HPDE6-E6E7 (cell line): ENCODE results near the gene POU2F1.

Source experiments
- DNase-seq: peaks from one replicate; pipeline ENCODE4 v3.0.0; 2011; ENCODE audit warnings: missing footprints; ENCODE audit errors: extremely low spot score

POU2F1 gene

GRCh38 chr1:167272369-167272957 lies 51.8 kb downstream of the POU2F1 start:
- DNase-seq: no peak

GRCh38 chr1:167273027-167273800 lies 52.5 kb downstream of the POU2F1 start:
- no peak for DNase-seq

- no peak for DNase-seq
Observed at GRCh38 chr1:167274061-167274460, 53.4 kb downstream of the POU2F1 start.

- DNase-seq: no peak
Observed at GRCh38 chr1:167276969-167277368, 56.3 kb downstream of the POU2F1 start.

- DNase-seq: no peak
Observed at GRCh38 chr1:167278497-167278896, 57.8 kb downstream of the POU2F1 start.

- no peak for DNase-seq
Observed at GRCh38 chr1:167280912-167281311, 60.2 kb downstream of the POU2F1 start.

GRCh38 chr1:167288390-167289074 lies 67.8 kb downstream of the POU2F1 start:
- no peak for DNase-seq

GRCh38 chr1:167289075-167289442 lies 68.4 kb downstream of the POU2F1 start:
- no peak for DNase-seq

- DNase-seq: no peak
Observed at GRCh38 chr1:167289966-167290365, 69.3 kb downstream of the POU2F1 start.

GRCh38 chr1:167291539-167292185 lies 71.0 kb downstream of the POU2F1 start:
- DNase-seq: no peak

- no peak for DNase-seq
Observed at GRCh38 chr1:167292216-167292615, 71.5 kb downstream of the POU2F1 start.

- DNase-seq: no peak
Observed at GRCh38 chr1:167293057-167293456, 72.4 kb downstream of the POU2F1 start.

GRCh38 chr1:167294528-167294927 lies 73.8 kb downstream of the POU2F1 start:
- no peak for DNase-seq

GRCh38 chr1:167297222-167298214 lies 76.8 kb downstream of the POU2F1 start:
- DNase-seq: no peak

GRCh38 chr1:167298325-167298724 lies 77.6 kb downstream of the POU2F1 start:
- DNase-seq: no peak

GRCh38 chr1:167301355-167301754 lies 80.7 kb downstream of the POU2F1 start:
- no peak for DNase-seq

GRCh38 chr1:167304165-167304564 lies 83.5 kb downstream of the POU2F1 start:
- no peak for DNase-seq

GRCh38 chr1:167305059-167305705 lies 84.5 kb downstream of the POU2F1 start:
- DNase-seq: no peak

GRCh38 chr1:167305706-167306277 lies 85.1 kb downstream of the POU2F1 start:
- no peak for DNase-seq

GRCh38 chr1:167310732-167311131 lies 90.0 kb downstream of the POU2F1 start:
- no peak for DNase-seq
